Nephron (organoid): ENCODE data around the gene MTMR1.

Experiments
- H3K27ac Mint-ChIP-seq, 3 experiments: 2 replicates each; pipeline ENCODE4 v1.8.0; 2020; ENCODE audit warnings: mixed read lengths in 3 of 3, mild to moderate bottlenecking in 2 of 3, moderate library complexity in 1 of 3
- H3K27me3 Mint-ChIP-seq: 2 replicates; pipeline ENCODE4 v1.8.0; 2021; ENCODE audit warnings: low read depth, mild to moderate bottlenecking, moderate library complexity, mixed read lengths
- H3K36me3 Mint-ChIP-seq: 2 replicates; pipeline ENCODE4 v1.8.0; 2020; ENCODE audit warnings: low read depth, mixed read lengths
- H3K4me1 Mint-ChIP-seq: 2 replicates; pipeline ENCODE4 v1.8.0; 2020; ENCODE audit warnings: mixed read lengths
- H3K4me3 Mint-ChIP-seq, 3 experiments: 2 replicates each; pipeline ENCODE4 v1.8.0; 2020; ENCODE audit warnings: mild to moderate bottlenecking in 3 of 3, mixed read lengths in 3 of 3, moderate library complexity in 2 of 3
- H3K9me3 Mint-ChIP-seq: 2 replicates; pipeline ENCODE4 v1.8.0; 2020; ENCODE audit warnings: mixed read lengths
- TF ChIP-seq, protein P1 (sequence below), 3 experiments: fragments of 200-600 bp; sonication (generic); IDR thresholded peaks; one replicate each; pipeline ENCODE4 v1.5.0; 2021; ENCODE audit warnings: antibody characterized with exemption in 3 of 3; ENCODE audit not compliant: unreplicated experiment in 3 of 3

The MTMR1 gene

DNA sequence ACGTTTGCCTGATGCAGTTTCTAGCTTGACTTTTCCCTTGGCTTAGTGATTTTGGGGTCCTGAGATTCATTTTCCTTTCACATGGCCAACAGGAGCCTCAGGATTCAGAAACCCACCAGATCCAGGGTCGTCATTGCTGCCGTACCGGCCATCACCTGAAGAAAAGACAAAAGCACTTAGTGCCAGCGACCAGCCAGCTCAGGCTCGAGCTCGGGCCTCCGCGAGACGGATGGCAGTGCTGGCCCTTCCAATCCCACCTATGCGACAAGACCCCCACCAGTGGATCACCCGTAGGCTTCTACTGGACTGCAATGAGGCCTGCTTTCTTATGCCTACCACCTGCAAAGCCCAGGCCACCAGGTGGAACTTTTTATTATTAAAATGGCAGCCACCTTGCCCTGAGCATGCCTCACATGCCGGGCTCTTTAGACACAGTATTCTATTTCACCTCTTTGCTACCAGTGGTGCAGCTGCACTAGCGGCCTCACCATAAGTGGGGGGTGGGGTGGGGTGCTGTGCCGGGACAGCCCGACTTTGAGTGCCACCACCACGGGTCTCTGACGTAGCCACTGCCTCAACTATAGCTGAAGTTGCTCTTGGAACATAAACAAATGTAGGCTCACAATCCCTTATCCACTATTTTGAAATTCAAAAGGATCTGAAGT, 84.3 kb downstream of the MTMR1 start:
- peaks cover 9% of the 10 kb centered on the region for H3K36me3 Mint-ChIP-seq
- TF ChIP-seq, protein P1, sequence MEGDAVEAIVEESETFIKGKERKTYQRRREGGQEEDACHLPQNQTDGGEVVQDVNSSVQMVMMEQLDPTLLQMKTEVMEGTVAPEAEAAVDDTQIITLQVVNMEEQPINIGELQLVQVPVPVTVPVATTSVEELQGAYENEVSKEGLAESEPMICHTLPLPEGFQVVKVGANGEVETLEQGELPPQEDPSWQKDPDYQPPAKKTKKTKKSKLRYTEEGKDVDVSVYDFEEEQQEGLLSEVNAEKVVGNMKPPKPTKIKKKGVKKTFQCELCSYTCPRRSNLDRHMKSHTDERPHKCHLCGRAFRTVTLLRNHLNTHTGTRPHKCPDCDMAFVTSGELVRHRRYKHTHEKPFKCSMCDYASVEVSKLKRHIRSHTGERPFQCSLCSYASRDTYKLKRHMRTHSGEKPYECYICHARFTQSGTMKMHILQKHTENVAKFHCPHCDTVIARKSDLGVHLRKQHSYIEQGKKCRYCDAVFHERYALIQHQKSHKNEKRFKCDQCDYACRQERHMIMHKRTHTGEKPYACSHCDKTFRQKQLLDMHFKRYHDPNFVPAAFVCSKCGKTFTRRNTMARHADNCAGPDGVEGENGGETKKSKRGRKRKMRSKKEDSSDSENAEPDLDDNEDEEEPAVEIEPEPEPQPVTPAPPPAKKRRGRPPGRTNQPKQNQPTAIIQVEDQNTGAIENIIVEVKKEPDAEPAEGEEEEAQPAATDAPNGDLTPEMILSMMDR (IDR thresholded peaks at IDR 0.05; ENCODE audit: unreplicated experiment in 3 of 3) = no peak
- H3K9me3 Mint-ChIP-seq = peaks cover 14% of the 10 kb centered on the region
- H3K27me3 Mint-ChIP-seq = no peaks in the 10 kb centered on the region
- H3K27ac Mint-ChIP-seq = no peak overlapping the region
- no peaks in the 10 kb centered on the region for H3K4me1 Mint-ChIP-seq
- no peak overlapping the region for H3K4me3 Mint-ChIP-seq

DNA sequence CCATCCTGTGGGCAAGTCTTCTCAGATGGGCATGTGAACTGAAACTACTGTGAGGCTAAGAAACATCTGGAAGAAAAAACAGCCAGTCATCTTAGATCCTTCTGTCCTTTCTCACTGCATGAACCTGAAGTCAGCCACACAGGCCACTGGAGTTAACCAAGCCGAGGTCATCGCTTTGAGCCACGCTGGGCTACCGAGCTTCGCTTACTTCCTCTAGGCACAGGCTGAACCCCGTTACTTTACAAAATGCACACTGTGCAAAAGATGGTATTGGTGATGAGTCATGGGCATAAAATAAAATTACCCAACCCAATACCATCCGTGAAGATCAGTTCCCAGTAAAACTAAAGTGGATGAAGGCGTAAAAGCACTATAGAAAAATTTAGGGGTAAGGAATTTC, 86.2 kb downstream of the MTMR1 start:
- Mint-ChIP-seq H3K27ac (no peak overlapping the region), H3K4me1 (no peaks in the 10 kb centered on the region), H3K36me3 (peaks cover 9% of the 10 kb centered on the region), H3K27me3 (no peaks in the 10 kb centered on the region), H3K9me3 (peaks cover 9% of the 10 kb centered on the region), H3K4me3 (no peak overlapping the region)
- TF ChIP-seq, protein P1 (IDR thresholded peaks at IDR 0.05; ENCODE audit: unreplicated experiment in 3 of 3) = no peak

DNA sequence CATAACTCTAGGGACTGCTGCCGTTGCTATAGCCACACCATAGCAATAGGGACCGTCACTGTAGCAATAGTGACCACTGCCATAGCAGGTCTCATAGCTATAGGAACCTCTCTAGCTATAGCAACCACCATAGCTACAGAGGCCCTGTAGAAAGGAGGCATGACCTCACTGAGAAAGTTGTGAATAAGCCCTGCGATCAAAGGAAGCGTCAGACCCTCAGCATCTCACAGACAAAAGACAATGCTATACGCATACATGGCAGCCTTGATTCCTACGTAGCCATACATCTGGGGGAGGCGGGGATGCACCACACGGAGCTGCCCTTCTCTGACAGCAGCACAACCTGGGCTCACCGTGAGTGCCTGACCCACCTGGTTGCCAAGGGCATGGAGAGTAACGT, 88.5 kb downstream of the MTMR1 start:
- Mint-ChIP-seq H3K27ac (no peak overlapping the region), H3K27me3 (no peaks in the 10 kb centered on the region), H3K9me3 (peaks cover 1% of the 10 kb centered on the region), H3K4me3 (no peak overlapping the region), H3K4me1 (no peaks in the 10 kb centered on the region), H3K36me3 (peaks cover 15% of the 10 kb centered on the region)
- TF ChIP-seq, protein P1 (IDR thresholded peaks at IDR 0.05; ENCODE audit: unreplicated experiment in 3 of 3) = no peak

DNA sequence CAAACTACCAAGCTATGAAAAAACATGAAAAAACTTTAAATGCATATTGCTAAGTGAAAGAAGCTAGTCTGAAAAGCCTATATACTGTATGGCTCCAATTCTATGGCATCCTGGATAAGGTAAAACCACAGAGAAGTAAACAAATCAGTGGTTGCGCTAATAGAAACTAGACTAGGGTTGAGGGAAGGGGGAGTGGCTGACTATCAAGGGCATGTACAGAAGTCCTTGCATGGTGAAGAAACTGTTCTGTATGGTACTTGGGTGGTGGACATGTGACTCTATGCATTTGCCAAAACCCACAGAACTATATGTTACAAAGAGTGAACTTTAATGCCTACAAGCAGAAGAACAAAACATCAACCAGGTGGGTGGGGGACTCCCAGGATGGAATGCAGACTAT, 96.8 kb downstream of the MTMR1 start:
- H3K36me3 Mint-ChIP-seq = peaks cover 63% of the 10 kb centered on the region
- H3K9me3 Mint-ChIP-seq = peaks cover 12% of the 10 kb centered on the region
- TF ChIP-seq, protein P1 (IDR thresholded peaks at IDR 0.05; ENCODE audit: unreplicated experiment in 3 of 3) = no peak
- H3K4me1 Mint-ChIP-seq = no peaks in the 10 kb centered on the region
- H3K4me3 Mint-ChIP-seq = no peak overlapping the region
- H3K27me3 Mint-ChIP-seq = no peaks in the 10 kb centered on the region
- no peak overlapping the region for H3K27ac Mint-ChIP-seq

DNA sequence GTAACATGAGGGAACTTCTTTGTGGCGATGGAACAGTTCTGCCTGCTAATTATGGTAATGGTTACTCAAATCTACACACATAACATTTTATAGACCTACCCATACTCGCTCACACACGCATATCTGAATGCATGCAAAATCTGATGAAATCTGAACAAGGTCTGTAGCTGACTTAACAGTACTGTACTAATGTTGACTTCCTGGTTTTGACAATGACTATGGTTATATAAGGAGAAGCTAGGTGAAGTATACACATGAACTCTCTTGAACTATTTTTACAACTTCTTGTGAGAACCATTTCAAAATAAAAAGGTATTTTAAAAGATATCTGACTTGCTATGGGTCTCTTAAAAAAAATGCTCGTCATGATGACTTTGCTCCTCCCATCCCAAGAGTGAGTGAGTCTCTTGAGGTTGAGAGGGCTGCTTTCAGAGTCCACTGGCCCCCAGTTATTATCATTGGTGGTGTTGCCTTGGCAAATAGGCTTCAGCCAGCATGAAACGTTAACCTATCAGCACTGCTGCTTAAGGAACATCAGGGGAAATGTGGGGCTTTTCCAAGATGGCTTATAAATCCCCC, 99.8 kb downstream of the MTMR1 start:
- TF ChIP-seq, protein P1 (IDR thresholded peaks at IDR 0.05; ENCODE audit: unreplicated experiment in 3 of 3) = no peak
- Mint-ChIP-seq H3K4me3 (no peak overlapping the region), H3K4me1 (no peaks in the 10 kb centered on the region), H3K27ac (no peak overlapping the region), H3K9me3 (peaks cover 16% of the 10 kb centered on the region), H3K36me3 (peaks cover 54% of the 10 kb centered on the region), H3K27me3 (no peaks in the 10 kb centered on the region)

DNA sequence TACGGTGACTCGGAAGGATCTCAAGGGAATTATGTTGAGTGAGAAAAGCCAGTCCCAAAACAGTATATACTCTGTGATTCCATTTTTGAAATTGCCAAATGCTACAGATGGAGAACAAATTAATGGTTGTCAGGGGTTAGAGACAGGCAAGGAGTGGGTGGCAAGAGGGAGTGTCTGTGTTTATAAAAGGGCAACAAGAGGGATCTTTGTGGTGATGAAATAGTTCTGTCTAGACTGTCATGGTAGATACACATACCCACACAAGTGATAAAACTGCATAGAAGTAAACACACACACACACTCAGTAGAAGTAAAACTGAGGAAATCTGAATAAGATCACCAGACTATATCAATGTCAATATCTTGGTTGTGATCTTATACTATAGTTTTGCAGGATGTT, 112.5 kb downstream of the MTMR1 start:
- Mint-ChIP-seq H3K27me3 (no peaks in the 10 kb centered on the region), H3K36me3 (peaks cover 23% of the 10 kb centered on the region), H3K4me3 (no peak overlapping the region), H3K4me1 (no peaks in the 10 kb centered on the region), H3K27ac (no peak overlapping the region), H3K9me3 (peaks cover 18% of the 10 kb centered on the region)
- TF ChIP-seq, protein P1 (IDR thresholded peaks at IDR 0.05; ENCODE audit: unreplicated experiment in 3 of 3) = no peak
